ENCODE data around the gene RNF44. TPM values are rescaled to one million over a fixed set of nuclear protein-coding genes. Genes with fewer than 3 reads are reported as not detected.

The RNF44 gene
- total and polyA plus RNA-seq, 2 of the 13 experiments (the other 11 are each of a cell fraction or from before 2014, with no cell fraction given) = 9.2 to 16.8 TPM

DNA sequence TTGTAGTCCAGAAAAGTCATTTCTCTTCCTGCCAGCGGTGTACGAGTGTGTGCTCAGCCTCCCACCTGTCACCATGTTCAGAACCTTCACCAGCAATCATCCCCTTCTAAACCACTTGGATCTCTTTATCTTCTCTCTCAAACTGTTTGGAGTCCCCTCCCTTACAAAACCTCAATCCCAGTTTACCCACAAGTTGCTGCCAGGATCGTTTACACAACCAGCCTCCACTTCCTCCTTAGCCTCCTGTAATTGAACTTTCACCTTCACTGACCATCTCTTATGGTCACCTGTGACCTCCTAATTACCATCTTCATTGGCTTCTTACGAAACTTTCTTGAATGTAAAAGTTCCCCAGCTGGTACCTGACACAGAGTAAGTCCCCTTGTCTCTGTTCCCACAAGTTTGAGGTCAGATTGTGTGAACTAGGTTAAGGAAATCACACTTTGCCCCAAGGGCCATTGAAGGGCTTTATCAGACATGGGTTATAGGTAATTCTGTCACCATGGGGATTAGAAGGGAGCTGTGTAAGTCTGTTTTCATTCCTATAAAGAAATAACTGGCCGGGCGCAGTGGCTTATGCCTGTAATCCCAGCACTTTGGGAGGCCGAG lies 20.0 kb downstream of the RNF44 start (continued):
- TF ChIP-seq SIN3A (IDR thresholded peaks at IDR 0.05; ENCODE audit: borderline replicate concordance, low read depth, low read length) = no peak
- TF ChIP-seq ATF6 (CRISPR knock-in tag; conservative IDR thresholded peaks at IDR 0.05) = no peak
- no peak for TF ChIP-seq ZNF749 (CRISPR knock-in tag; IDR thresholded peaks at IDR 0.05; ENCODE audit: borderline replicate concordance)
- no peak for TF ChIP-seq CERS6 (CRISPR knock-in tag; IDR thresholded peaks at IDR 0.05)

DNA sequence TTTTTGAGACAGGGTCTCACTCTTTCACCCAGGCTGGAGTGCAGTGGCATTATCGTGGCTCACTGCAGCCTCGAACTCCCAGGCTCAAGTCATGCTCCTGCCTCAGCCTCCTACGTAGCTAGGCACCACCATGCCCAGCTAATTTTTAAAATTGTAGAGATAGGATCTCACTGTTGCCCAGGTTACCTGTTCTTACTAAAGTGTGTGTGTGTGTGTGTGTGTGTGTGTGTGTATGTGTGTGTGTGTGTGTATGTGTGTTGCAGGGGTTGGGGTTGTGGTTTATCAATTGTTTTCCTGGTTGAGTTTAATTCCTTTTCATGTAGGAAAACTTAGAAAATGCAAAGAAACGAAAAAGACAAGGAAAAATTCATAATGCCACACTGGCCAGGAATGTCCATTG lies 21.8 kb downstream of the RNF44 start:
- H3K27ac ChIP-seq (ENCODE audit: extremely low read length, insufficient read depth, low read length) = no peak overlapping the region
- H3K27me3 ChIP-seq (ENCODE audit: control insufficient read depth in 1 of 2, insufficient read depth in 2 of 2, low read length in 2 of 2) = peaks cover 0 to 2% of the 10 kb centered on the region in 2 experiments; a peak in 2 of 5 replicates
- FAIRE-seq (no peak), ATAC-seq (no peak), DNase-seq (ENCODE audit: low spot score) (no peak)
- no peaks in the 10 kb centered on the region for H3K79me2 ChIP-seq (ENCODE audit: insufficient read depth, low read length)
- H3K4me1 ChIP-seq (ENCODE audit: insufficient read depth, low read length) = peaks cover 14% of the 10 kb centered on the region
- intact Hi-C loops (cut with micrococcal nuclease; ENCODE audit: unreplicated experiment) (no loop called here), in situ Hi-C loops (cut with HindIII; ENCODE audit: extremely low pct_ligation_motif_present, low pct_unique_long_range_greater_than_20kb) (no loop called here)
- H3K9ac ChIP-seq (ENCODE audit: insufficient read depth, low read depth, low read length) = no peak overlapping the region
- POLR2A ChIA-PET = no interaction called here
- no peaks in the 10 kb centered on the region for H4K20me1 ChIP-seq (ENCODE audit: insufficient read depth, low read length)
- WGBS (ENCODE audit: low lambda C conversion rate) = 46% methylated on average over 4 of the region's 4 CpGs
- H3K9me3 ChIP-seq (ENCODE audit: low read length) = no peaks in the 10 kb centered on the region
- CTCF ChIA-PET (ENCODE audit: low intra/inter-chr PET ratio, low total read pairs) = no interaction called here
- no peak overlapping the region for H2AFZ ChIP-seq (ENCODE audit: low read length)
- no peaks in the 10 kb centered on the region for H3K36me3 ChIP-seq (replicated peaks in 1 of 2; ENCODE audit: control insufficient read depth in 1 of 2, insufficient read depth in 2 of 2, low read length in 2 of 2)
- H3K4me3 ChIP-seq (replicated peaks in 1 of 3; ENCODE audit: insufficient read depth in 1 of 3, low read depth in 2 of 3, low read length in 3 of 3) = no peak overlapping the region
- no peak overlapping the region for H3K4me2 ChIP-seq (ENCODE audit: low read depth, low read length)
- BruUV-seq (replicated peaks) = no TSS peak
- TF ChIP-seq ZSCAN9 (CRISPR knock-in tag; IDR thresholded peaks at IDR 0.05; ENCODE audit: borderline replicate concordance) (no peak), ZNF160 (CRISPR knock-in tag; IDR thresholded peaks at IDR 0.05) (no peak), ZNF567 (CRISPR knock-in tag; IDR thresholded peaks at IDR 0.05; ENCODE audit: borderline replicate concordance) (no peak), ONECUT2 (CRISPR knock-in tag; IDR thresholded peaks at IDR 0.05) (no peak), MED13 (CRISPR knock-in tag; IDR thresholded peaks at IDR 0.05) (no peak), MIER3 (CRISPR knock-in tag; IDR thresholded peaks at IDR 0.05; ENCODE audit: borderline replicate concordance) (no peak), ZNF256 (CRISPR knock-in tag; conservative IDR thresholded peaks at IDR 0.05) (no peak), ATF3 (CRISPR knock-in tag; IDR thresholded peaks at IDR 0.05) (no peak), DR1 (CRISPR knock-in tag; IDR thresholded peaks at IDR 0.05) (no peak), FOXM1 (CRISPR knock-in tag; IDR thresholded peaks at IDR 0.05) (no peak), ZNF660 (CRISPR knock-in tag; IDR thresholded peaks at IDR 0.05; ENCODE audit: borderline replicate concordance, low read depth) (no peak), TP53 (CRISPR knock-in tag; conservative IDR thresholded peaks at IDR 0.05) (no peak), ZSCAN29 (CRISPR knock-in tag; conservative IDR thresholded peaks at IDR 0.05) (no peak)
- TF ChIP-seq, protein P1, sequence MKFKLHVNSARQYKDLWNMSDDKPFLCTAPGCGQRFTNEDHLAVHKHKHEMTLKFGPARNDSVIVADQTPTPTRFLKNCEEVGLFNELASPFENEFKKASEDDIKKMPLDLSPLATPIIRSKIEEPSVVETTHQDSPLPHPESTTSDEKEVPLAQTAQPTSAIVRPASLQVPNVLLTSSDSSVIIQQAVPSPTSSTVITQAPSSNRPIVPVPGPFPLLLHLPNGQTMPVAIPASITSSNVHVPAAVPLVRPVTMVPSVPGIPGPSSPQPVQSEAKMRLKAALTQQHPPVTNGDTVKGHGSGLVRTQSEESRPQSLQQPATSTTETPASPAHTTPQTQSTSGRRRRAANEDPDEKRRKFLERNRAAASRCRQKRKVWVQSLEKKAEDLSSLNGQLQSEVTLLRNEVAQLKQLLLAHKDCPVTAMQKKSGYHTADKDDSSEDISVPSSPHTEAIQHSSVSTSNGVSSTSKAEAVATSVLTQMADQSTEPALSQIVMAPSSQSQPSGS (CRISPR knock-in tag; IDR thresholded peaks at IDR 0.05) = no peak
- TF ChIP-seq, protein P2, sequence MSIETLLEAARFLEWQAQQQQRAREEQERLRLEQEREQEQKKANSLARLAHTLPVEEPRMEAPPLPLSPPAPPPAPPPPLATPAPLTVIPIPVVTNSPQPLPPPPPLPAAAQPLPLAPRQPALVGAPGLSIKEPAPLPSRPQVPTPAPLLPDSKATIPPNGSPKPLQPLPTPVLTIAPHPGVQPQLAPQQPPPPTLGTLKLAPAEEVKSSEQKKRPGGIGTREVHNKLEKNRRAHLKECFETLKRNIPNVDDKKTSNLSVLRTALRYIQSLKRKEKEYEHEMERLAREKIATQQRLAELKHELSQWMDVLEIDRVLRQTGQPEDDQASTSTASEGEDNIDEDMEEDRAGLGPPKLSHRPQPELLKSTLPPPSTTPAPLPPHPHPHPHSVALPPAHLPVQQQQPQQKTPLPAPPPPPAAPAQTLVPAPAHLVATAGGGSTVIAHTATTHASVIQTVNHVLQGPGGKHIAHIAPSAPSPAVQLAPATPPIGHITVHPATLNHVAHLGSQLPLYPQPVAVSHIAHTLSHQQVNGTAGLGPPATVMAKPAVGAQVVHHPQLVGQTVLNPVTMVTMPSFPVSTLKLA (IDR thresholded peaks at IDR 0.05) = no peak

All from HepG2 (cell line).